ENCODE measurements around the gene CFTR. TPM values are rescaled to one million over a fixed set of nuclear protein-coding genes. Genes with fewer than 3 reads are reported as not detected.

CFTR gene
- total RNA-seq, 3 donors from 2014 or later (not counting 1 experiment from before 2014, with no cell fraction given) = not detected

DNA sequence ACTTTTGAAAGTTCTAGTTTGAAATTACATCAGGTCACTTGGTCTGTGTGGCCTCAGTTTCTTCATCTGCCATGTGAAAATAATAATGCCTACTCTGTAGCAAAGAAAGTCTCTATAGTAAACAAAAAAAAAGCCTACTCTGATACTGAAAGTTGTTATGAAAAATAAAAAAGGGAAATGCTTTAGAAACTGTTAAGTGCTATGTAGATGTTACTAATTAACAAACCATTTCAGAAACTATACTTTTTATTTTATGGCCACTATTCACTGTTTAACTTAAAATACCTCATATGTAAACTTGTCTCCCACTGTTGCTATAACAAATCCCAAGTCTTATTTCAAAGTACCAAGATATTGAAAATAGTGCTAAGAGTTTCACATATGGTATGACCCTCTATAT, 50.6 kb downstream of the CFTR start:
- no peaks in the 10 kb centered on the region for H3K4me1 Mint-ChIP-seq
- ATAC-seq (no peak), DNase-seq (no peak)
- Histone ChIP-seq H3K4me3 (ENCODE audit: low read length) (no peak overlapping the region), H3K36me3 (ENCODE audit: control insufficient read depth, insufficient read depth, low read length) (no peaks in the 10 kb centered on the region), H3K9me3 (ENCODE audit: control insufficient read depth, insufficient read depth, low read length) (peaks cover 3% of the 10 kb centered on the region), H3K27me3 (ENCODE audit: control insufficient read depth, insufficient read depth, low read length) (no peaks in the 10 kb centered on the region), H3K4me1 (ENCODE audit: control insufficient read depth, insufficient read depth, low read length) (no peaks in the 10 kb centered on the region), H3K27ac (ENCODE audit: low read length) (no peak overlapping the region)
- no peaks in the 10 kb centered on the region for H3K27me3 Mint-ChIP-seq (ENCODE audit: low read depth in 2 of 2)
- no peak overlapping the region for H3K27ac Mint-ChIP-seq
- intact Hi-C loops (cut with micrococcal nuclease) = no loop called here
- H3K36me3 Mint-ChIP-seq = no peaks in the 10 kb centered on the region
- H3K9me3 Mint-ChIP-seq = peaks cover 0 to 3% of the 10 kb centered on the region in 2 donors
- no peak overlapping the region for H3K4me3 Mint-ChIP-seq
- TF ChIP-seq, protein P1, sequence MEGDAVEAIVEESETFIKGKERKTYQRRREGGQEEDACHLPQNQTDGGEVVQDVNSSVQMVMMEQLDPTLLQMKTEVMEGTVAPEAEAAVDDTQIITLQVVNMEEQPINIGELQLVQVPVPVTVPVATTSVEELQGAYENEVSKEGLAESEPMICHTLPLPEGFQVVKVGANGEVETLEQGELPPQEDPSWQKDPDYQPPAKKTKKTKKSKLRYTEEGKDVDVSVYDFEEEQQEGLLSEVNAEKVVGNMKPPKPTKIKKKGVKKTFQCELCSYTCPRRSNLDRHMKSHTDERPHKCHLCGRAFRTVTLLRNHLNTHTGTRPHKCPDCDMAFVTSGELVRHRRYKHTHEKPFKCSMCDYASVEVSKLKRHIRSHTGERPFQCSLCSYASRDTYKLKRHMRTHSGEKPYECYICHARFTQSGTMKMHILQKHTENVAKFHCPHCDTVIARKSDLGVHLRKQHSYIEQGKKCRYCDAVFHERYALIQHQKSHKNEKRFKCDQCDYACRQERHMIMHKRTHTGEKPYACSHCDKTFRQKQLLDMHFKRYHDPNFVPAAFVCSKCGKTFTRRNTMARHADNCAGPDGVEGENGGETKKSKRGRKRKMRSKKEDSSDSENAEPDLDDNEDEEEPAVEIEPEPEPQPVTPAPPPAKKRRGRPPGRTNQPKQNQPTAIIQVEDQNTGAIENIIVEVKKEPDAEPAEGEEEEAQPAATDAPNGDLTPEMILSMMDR (IDR thresholded peaks at IDR 0.05) = no peak

- 87% methylated on average over 3 of the region's 3 CpGs for WGBS (ENCODE audit: insufficient coverage)
- TF ChIP-seq, protein P1 (IDR thresholded peaks at IDR 0.05) = no peak
- H3K4me3 ChIP-seq (ENCODE audit: low read length) = no peak overlapping the region
- H3K27me3 Mint-ChIP-seq (ENCODE audit: low read depth in 2 of 2) = no peaks in the 10 kb centered on the region
- ATAC-seq = no peak
- H3K4me3 Mint-ChIP-seq = no peak overlapping the region
- H3K27ac ChIP-seq (ENCODE audit: low read length) = no peak overlapping the region
- no peaks in the 10 kb centered on the region for H3K27me3 ChIP-seq (ENCODE audit: control insufficient read depth, insufficient read depth, low read length)
- no peaks in the 10 kb centered on the region for H3K4me1 Mint-ChIP-seq
- no peaks in the 10 kb centered on the region for H3K36me3 Mint-ChIP-seq
- H3K36me3 ChIP-seq (ENCODE audit: control insufficient read depth, insufficient read depth, low read length) = no peaks in the 10 kb centered on the region
- peaks cover 3% of the 10 kb centered on the region for H3K9me3 ChIP-seq (ENCODE audit: control insufficient read depth, insufficient read depth, low read length)
- intact Hi-C loops (cut with micrococcal nuclease) = no loop called here
- no peaks in the 10 kb centered on the region for H3K4me1 ChIP-seq (ENCODE audit: control insufficient read depth, insufficient read depth, low read length)
- H3K27ac Mint-ChIP-seq = no peak overlapping the region
- H3K9me3 Mint-ChIP-seq = peaks cover 0 to 6% of the 10 kb centered on the region in 2 donors
- no peak for DNase-seq
These were observed 51.9 kb downstream of the CFTR start for GRCh38 chr7:117531595-117532244.

DNA sequence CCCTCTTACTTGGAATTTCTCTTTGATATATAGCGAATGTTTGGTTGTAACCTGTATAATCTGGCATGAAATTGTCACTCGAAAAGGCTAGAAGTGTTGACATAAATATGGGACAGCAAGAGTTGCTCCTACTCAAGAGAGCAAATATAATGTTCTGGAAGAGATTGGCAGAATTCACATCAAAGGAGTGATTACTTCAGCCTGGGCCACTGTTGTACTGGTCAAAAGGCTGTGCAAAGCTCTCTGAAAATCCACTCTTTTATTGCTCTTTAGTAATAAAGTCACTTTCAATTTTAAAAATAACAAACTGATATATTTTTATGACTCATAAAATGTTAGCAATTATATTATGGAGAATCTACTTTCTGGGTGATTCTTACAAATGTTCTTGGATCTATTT, 58.2 kb downstream of the CFTR start:
- intact Hi-C loops (cut with micrococcal nuclease) = no loop called here
- Mint-ChIP-seq H3K36me3 (no peaks in the 10 kb centered on the region), H3K4me1 (no peaks in the 10 kb centered on the region), H3K4me3 (no peak overlapping the region), H3K27me3 (ENCODE audit: low read depth in 2 of 2) (no peaks in the 10 kb centered on the region), H3K9me3 (peaks cover 2 to 3% of the 10 kb centered on the region in 2 donors), H3K27ac (no peak overlapping the region)
- no peaks in the 10 kb centered on the region for H3K9me3 ChIP-seq (ENCODE audit: control insufficient read depth, insufficient read depth, low read length)
- H3K4me3 ChIP-seq (ENCODE audit: low read length) = no peak overlapping the region
- no peaks in the 10 kb centered on the region for H3K27me3 ChIP-seq (ENCODE audit: control insufficient read depth, insufficient read depth, low read length)
- H3K4me1 ChIP-seq (ENCODE audit: control insufficient read depth, insufficient read depth, low read length) = no peaks in the 10 kb centered on the region
- TF ChIP-seq, protein P1 (IDR thresholded peaks at IDR 0.05) = no peak
- ATAC-seq = no peak
- WGBS (ENCODE audit: insufficient coverage) = 83% methylated on average over 2 of the region's 2 CpGs
- no peak for DNase-seq
- no peaks in the 10 kb centered on the region for H3K36me3 ChIP-seq (ENCODE audit: control insufficient read depth, insufficient read depth, low read length)
- H3K27ac ChIP-seq (ENCODE audit: low read length) = no peak overlapping the region

DNA sequence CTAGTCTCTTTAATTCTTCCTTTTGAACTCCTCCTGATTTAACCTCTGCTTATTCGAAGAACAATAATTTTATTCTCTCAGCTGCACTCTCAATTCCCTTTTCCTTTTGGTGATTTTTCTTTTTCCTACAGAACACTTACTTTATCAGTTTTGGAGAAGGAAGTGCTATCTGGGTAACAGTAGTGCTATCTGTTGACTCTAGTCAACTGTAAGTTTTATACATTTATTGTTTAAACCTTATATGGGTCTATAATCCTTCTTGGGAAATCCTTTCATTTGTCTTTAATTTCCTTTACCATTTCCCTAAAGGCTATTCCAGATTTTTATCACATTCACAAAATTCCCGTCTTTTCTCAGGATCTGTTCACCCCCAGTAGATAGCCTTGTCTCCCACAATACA, 64.2 kb downstream of the CFTR start:
- H3K27me3 Mint-ChIP-seq (ENCODE audit: low read depth in 2 of 2) = no peaks in the 10 kb centered on the region
- H3K36me3 Mint-ChIP-seq = no peaks in the 10 kb centered on the region
- H3K27ac ChIP-seq (ENCODE audit: low read length) = no peak overlapping the region
- TF ChIP-seq, protein P1 (IDR thresholded peaks at IDR 0.05) = no peak
- ATAC-seq = no peak
- H3K9me3 ChIP-seq (ENCODE audit: control insufficient read depth, insufficient read depth, low read length) = no peaks in the 10 kb centered on the region
- no peak overlapping the region for H3K4me3 ChIP-seq (ENCODE audit: low read length)
- H3K4me1 ChIP-seq (ENCODE audit: control insufficient read depth, insufficient read depth, low read length) = no peaks in the 10 kb centered on the region
- no peak for DNase-seq
- no peak overlapping the region for H3K27ac Mint-ChIP-seq
- peaks cover 4 to 13% of the 10 kb centered on the region in 2 donors for H3K9me3 Mint-ChIP-seq
- no peaks in the 10 kb centered on the region for H3K27me3 ChIP-seq (ENCODE audit: control insufficient read depth, insufficient read depth, low read length)
- no peaks in the 10 kb centered on the region for H3K4me1 Mint-ChIP-seq
- intact Hi-C loops (cut with micrococcal nuclease) = no loop called here
- H3K4me3 Mint-ChIP-seq = no peak overlapping the region
- no peaks in the 10 kb centered on the region for H3K36me3 ChIP-seq (ENCODE audit: control insufficient read depth, insufficient read depth, low read length)
- 86% methylated on average over 2 of the region's 2 CpGs for WGBS (ENCODE audit: insufficient coverage)

Measured in natural killer cell (primary cell).